GM12878 (cell line): ENCODE data around the gene LSM14A. TPM values are rescaled to one million over a fixed set of nuclear protein-coding genes. Genes with fewer than 3 reads are reported as not detected.

ENCODE experiments used
- ATAC-seq: fragments of 200-7000 bp; cut with Tn5 transposase; 3 replicates; pipeline ENCODE4 v1.9.1; 2020; ENCODE audit warnings: mild to moderate bottlenecking, moderate library complexity
- BruUV-seq: library from RNA; stranded (reverse); fragments of 400-500 nt; replicated peaks from 2 replicates; lab custom pipeline; 2021; lab: Mats Ljungman, UMichigan
- CTCF ChIA-PET: fragments of 300-600 bp; sonication (Branson Sonifier 250); formaldehyde crosslinking; extraction: SDS; loops from one replicate; lab custom pipeline; 2021; ENCODE audit warnings: inconsistent platforms; lab: Yijun Ruan, JAX
- POLR2A ChIA-PET: fragments of 350-600 bp; formaldehyde crosslinking; extraction: SDS; loops from one replicate; lab custom pipeline; 2021; ENCODE audit warnings: inconsistent platforms; lab: Charles Lee
- RAD21 ChIA-PET: fragments of 300-600 bp; sonication (Branson Sonifier 250); formaldehyde crosslinking; loops from one replicate; lab custom pipeline; 2023; ENCODE audit warnings: antibody characterized with exemption; ENCODE audit not compliant: unreplicated experiment; lab: Charles Lee
- SMC1A ChIA-PET: fragments of 300-600 bp; sonication (Branson Sonifier 250); formaldehyde crosslinking; loops from one replicate; lab custom pipeline; 2023; ENCODE audit not compliant: unreplicated experiment, uncharacterized antibody; lab: Charles Lee
- DNase-seq: peaks from one replicate; pipeline ENCODE4 v3.0.0-alpha.2; 2011; ENCODE audit warnings: low read depth, low spot score
- FAIRE-seq: peaks from 3 replicates; lab custom pipeline; 2011; peaks lifted over from hg19 to GRCh38; lab: Jason Lieb, UNC
- H2AFZ ChIP-seq: 2 replicates; pipeline ENCODE4 v1.6.0; 2011; ENCODE audit warnings: low read depth, low read length, control low read depth; ENCODE audit not compliant: control insufficient read depth
- H3K27ac ChIP-seq: 2 replicates; pipeline ENCODE4 v1.5.1; 2011; ENCODE audit warnings: control low read depth; ENCODE audit not compliant: control insufficient read depth, insufficient read depth
- H3K27me3 ChIP-seq, 2 experiments: replicated peaks in 1 of 2; 2 replicates each; pipeline versions ENCODE4 v1.6.0 to v1.6.1; 2011; ENCODE audit warnings: low read length in 1 of 2; ENCODE audit not compliant: control insufficient read depth in 2 of 2, insufficient read depth in 2 of 2
- H3K36me3 ChIP-seq, 2 experiments: 2 replicates each; pipeline ENCODE4 v1.5.1; 2011; ENCODE audit warnings: low read length in 1 of 2; ENCODE audit not compliant: control insufficient read depth in 2 of 2, insufficient read depth in 2 of 2
- H3K4me1 ChIP-seq: 2 replicates; pipeline ENCODE4 v1.6.1; 2011; ENCODE audit warnings: mild to moderate bottlenecking, low read length, moderate library complexity, mixed read lengths; ENCODE audit not compliant: control insufficient read depth, insufficient read depth
- H3K4me2 ChIP-seq: 2 replicates; pipeline ENCODE4 v1.6.0; 2011; ENCODE audit warnings: control low read depth; ENCODE audit not compliant: control insufficient read depth, insufficient read depth
- H3K4me3 ChIP-seq: fragments of 200-600 bp; sonication (generic); 2 replicates; pipeline ENCODE4 v1.5.1; 2016
- H3K79me2 ChIP-seq: 2 replicates; pipeline ENCODE4 v1.6.0; 2011; ENCODE audit warnings: low read length; ENCODE audit not compliant: control insufficient read depth, insufficient read depth
- H3K9ac ChIP-seq: 2 replicates; pipeline ENCODE4 v1.8.0; 2011; ENCODE audit warnings: low read length, control low read depth, mixed read lengths; ENCODE audit not compliant: control insufficient read depth, insufficient read depth
- H3K9me3 ChIP-seq: replicated peaks from 3 replicates; pipeline ENCODE4 v1.5.1; 2011; ENCODE audit warnings: mild to moderate bottlenecking, low read length; ENCODE audit not compliant: control insufficient read depth, insufficient read depth
- H4K20me1 ChIP-seq: 2 replicates; pipeline ENCODE4 v1.6.0; 2011; ENCODE audit not compliant: control insufficient read depth, insufficient read depth
- BHLHE40 ChIP-seq, 2 experiments: fragments of 450-650 bp in 1 of 2; IDR thresholded peaks; 2 replicates each; pipeline ENCODE4 v1.6.1; 2011 to 2017; ENCODE audit warnings: low read depth in 2 of 2, borderline replicate concordance in 1 of 2, improper control_type of control experiment in 1 of 2, low read length in 1 of 2, mild to moderate bottlenecking in 1 of 2
- CREB1 ChIP-seq: IDR thresholded peaks from 2 replicates; pipeline ENCODE4 v1.6.1; 2012; ENCODE audit warnings: low read depth, mild to moderate bottlenecking, inconsistent platforms
- DPF2 ChIP-seq: fragments of 450-650 bp; IDR thresholded peaks from 2 replicates; pipeline ENCODE4 v1.6.1; 2017; ENCODE audit warnings: mild to moderate bottlenecking
- EP300 ChIP-seq, 2 experiments: fragments of 150-350 bp in 1 of 2; IDR thresholded peaks; 2 replicates each; pipeline ENCODE4 v1.6.1; 2011 to 2012; ENCODE audit warnings: low read depth in 2 of 2, low read length in 2 of 2, borderline replicate concordance in 1 of 2, improper control_type of control experiment in 1 of 2, inconsistent platforms in 1 of 2; ENCODE audit not compliant: control insufficient read depth in 1 of 2
- HCFC1 ChIP-seq: fragments of 150-350 bp; IDR thresholded peaks from 2 replicates; pipeline ENCODE4 v1.6.1; 2014; ENCODE audit warnings: low read length
- KLF5 ChIP-seq: fragments of 450-650 bp; IDR thresholded peaks from 2 replicates; pipeline ENCODE4 v1.6.1; 2014; ENCODE audit warnings: mild to moderate bottlenecking; ENCODE audit not compliant: partially characterized antibody
- MAX ChIP-seq: IDR thresholded peaks from 2 replicates; pipeline ENCODE4 v1.6.1; 2012; ENCODE audit warnings: low read depth, low read length, improper control_type of control experiment
- NBN ChIP-seq: fragments of 450-650 bp; IDR thresholded peaks from 2 replicates; pipeline ENCODE4 v1.6.1; 2016
- NR2C1 ChIP-seq: fragments of 450-650 bp; IDR thresholded peaks from 2 replicates; pipeline ENCODE4 v1.6.1; 2017; ENCODE audit warnings: antibody characterized with exemption, mild to moderate bottlenecking, moderate library complexity
- PML ChIP-seq: IDR thresholded peaks from 2 replicates; pipeline ENCODE4 v1.6.1; 2012; ENCODE audit warnings: low read length, inconsistent platforms
- POLR2AphosphoS2 ChIP-seq: IDR thresholded peaks from 2 replicates; pipeline ENCODE4 v1.6.1; 2011; ENCODE audit warnings: low read depth, mild to moderate bottlenecking, low read length, improper control_type of control experiment, moderate library complexity
- RUNX3 ChIP-seq: IDR thresholded peaks from 2 replicates; pipeline ENCODE4 v1.6.1; 2012; ENCODE audit warnings: low read length, inconsistent platforms
- SMAD5 ChIP-seq: IDR thresholded peaks from 2 replicates; pipeline ENCODE4 v1.6.1; 2016; ENCODE audit warnings: antibody characterized with exemption, low read depth
- TAF1 ChIP-seq: IDR thresholded peaks from 2 replicates; pipeline ENCODE4 v1.6.1; 2011; ENCODE audit warnings: mild to moderate bottlenecking, low read depth, low read length, borderline replicate concordance
- TARDBP ChIP-seq: IDR thresholded peaks from 2 replicates; pipeline ENCODE4 v1.6.1; 2016; ENCODE audit warnings: borderline replicate concordance
- YY1 ChIP-seq: IDR thresholded peaks from 2 replicates; pipeline ENCODE4 v1.6.1; 2011; ENCODE audit warnings: low read depth, mild to moderate bottlenecking, low read length
- ZNF24 ChIP-seq: fragments of 450-650 bp; IDR thresholded peaks from 2 replicates; pipeline ENCODE4 v1.6.1; 2017; ENCODE audit warnings: antibody characterized with exemption, mild to moderate bottlenecking
- ZNF622 ChIP-seq: fragments of 450-650 bp; IDR thresholded peaks from 2 replicates; pipeline ENCODE4 v1.6.1; 2017; ENCODE audit warnings: mild to moderate bottlenecking, inconsistent platforms
- WGBS: methylation state at CpG from one replicate; pipeline ENCODE4 v1.1.6; 2016; ENCODE audit warnings: low lambda C conversion rate; ENCODE audit not compliant: insufficient replicate concordance, insufficient coverage; ENCODE audit errors: missing lambda C conversion rate; 5-methylcytosine and 5-hydroxymethylcytosine counted together
- in situ Hi-C: fragments of 300-500 bp; cut with MboI; formaldehyde crosslinking; loops from 9 replicates; pipeline ENCODE4 v1.14.3; 2018; ENCODE audit warnings: mixed read lengths
- intact Hi-C: fragments of 100-400 bp; cut with micrococcal nuclease; formaldehyde crosslinking; loops from one replicate; pipeline ENCODE4 v1.14.2; 2022; ENCODE audit not compliant: unreplicated experiment
- polyA plus RNA-seq, 11 experiments: library from polyadenylated mRNA; depleted of rRNA in 4 of 11; unstranded in 6 of 11; stranded (reverse) in 5 of 11; fragments of >200 nt; fragmentation: Nextera tagmentation in 4 of 11; fragmentation: Illumina TruSeq in 1 of 11; extraction: Ambion mirVana in 4 of 11; extraction: Trizol in 1 of 11; gene quantifications; 1 replicate in 1 of 11; 2 replicates in 10 of 11; pipeline versions ENCODE4 v1.2.1 to v1.2.3, GENCODE V29; 2011 to 2016; ENCODE audit warnings: inconsistent platforms in 2 of 11, missing spikeins in 2 of 11, low read depth in 1 of 11
- total RNA-seq, 4 experiments: library from RNA; depleted of rRNA in 3 of 4; stranded (reverse); fragments of >200 nt in 3 of 4; fragmentation: Illumina TruSeq in 1 of 4; extraction: Trizol in 1 of 4; gene quantifications; 2 replicates each; pipeline versions ENCODE4 v1.2.1 to v1.2.3, GENCODE V29; 2013 to 2021
- TF ChIP-seq, protein P1 (sequence below): fragments of 450-650 bp; IDR thresholded peaks from 2 replicates; pipeline ENCODE4 v1.6.1; 2017; ENCODE audit warnings: mild to moderate bottlenecking, moderate library complexity

The LSM14A gene
- total and polyA plus RNA-seq, 10 of the 15 experiments (the other 5 are each of a cell fraction or from before 2014, with no cell fraction given) = 21.9 to 193 (median 89.4) TPM

- FAIRE-seq (peak; percentile 35), ATAC-seq (peak; percentile 99), DNase-seq (peak; percentile 56)
- H3K9me3 ChIP-seq = no peaks in the 10 kb centered on the region
- H3K4me3 ChIP-seq = peak overlapping the region; percentile 64
- no peaks in the 10 kb centered on the region for H4K20me1 ChIP-seq
- WGBS = 1% methylated on average over 63 of the region's 63 CpGs
- ChIA-PET CTCF (interaction anchor here (1.3 to 1.5 kb wide), 2 partner anchors 10 to 93 kb away, joined by 4 to 5 read pairs; no protein-coding TSS in a partner anchor), POLR2A (interaction anchor here (0.5 to 0.6 kb wide), 3 partner anchors 51 to 197 kb away, joined by 3 to 4 read pairs (median 3); no protein-coding TSS in a partner anchor), RAD21 (interaction anchor here (1.5 kb wide), 1 partner anchor 9 kb away, joined by 3 read pairs; no protein-coding TSS in a partner anchor), SMC1A (interaction anchor here (1.3 kb wide), 1 partner anchor 44 kb away, joined by 3 read pairs; no protein-coding TSS in a partner anchor)
- in situ Hi-C loops = no loop called here
- peak overlapping the region; percentile 90 for H3K4me2 ChIP-seq
- peak overlapping the region; percentile 52 for H3K27ac ChIP-seq
- H3K4me1 ChIP-seq = no peaks in the 10 kb centered on the region
- H3K36me3 ChIP-seq = no peaks in the 10 kb centered on the region
- BruUV-seq = TSS peak; percentile 99
- no peaks in the 10 kb centered on the region for H3K27me3 ChIP-seq
- intact Hi-C loops = no loop called here
- no peaks in the 10 kb centered on the region for H3K79me2 ChIP-seq
- H2AFZ ChIP-seq = peak overlapping the region; percentile 88
- peak overlapping the region; percentile 85 for H3K9ac ChIP-seq
- 0 out of 2 replicates have a peak, but pooled peaks have one; percentile 65 for TF ChIP-seq PML
- peak; percentile 37 for TF ChIP-seq RUNX3
- peak; percentile 81; the same call in 1 of the 2 replicates for TF ChIP-seq SMAD5
- TF ChIP-seq BHLHE40 (IDR thresholded peaks at IDR 0.05; ENCODE audit: borderline replicate concordance in 1 of 2, low read depth in 2 of 2, low read length in 1 of 2) = peak; percentile 29 to 81; a peak in 3 of 4 replicates
- no peak for TF ChIP-seq HCFC1
- peak; percentile 45; the same call in 1 of the 2 replicates for TF ChIP-seq YY1
- no peak for TF ChIP-seq ZNF622
- TF ChIP-seq, protein P1, sequence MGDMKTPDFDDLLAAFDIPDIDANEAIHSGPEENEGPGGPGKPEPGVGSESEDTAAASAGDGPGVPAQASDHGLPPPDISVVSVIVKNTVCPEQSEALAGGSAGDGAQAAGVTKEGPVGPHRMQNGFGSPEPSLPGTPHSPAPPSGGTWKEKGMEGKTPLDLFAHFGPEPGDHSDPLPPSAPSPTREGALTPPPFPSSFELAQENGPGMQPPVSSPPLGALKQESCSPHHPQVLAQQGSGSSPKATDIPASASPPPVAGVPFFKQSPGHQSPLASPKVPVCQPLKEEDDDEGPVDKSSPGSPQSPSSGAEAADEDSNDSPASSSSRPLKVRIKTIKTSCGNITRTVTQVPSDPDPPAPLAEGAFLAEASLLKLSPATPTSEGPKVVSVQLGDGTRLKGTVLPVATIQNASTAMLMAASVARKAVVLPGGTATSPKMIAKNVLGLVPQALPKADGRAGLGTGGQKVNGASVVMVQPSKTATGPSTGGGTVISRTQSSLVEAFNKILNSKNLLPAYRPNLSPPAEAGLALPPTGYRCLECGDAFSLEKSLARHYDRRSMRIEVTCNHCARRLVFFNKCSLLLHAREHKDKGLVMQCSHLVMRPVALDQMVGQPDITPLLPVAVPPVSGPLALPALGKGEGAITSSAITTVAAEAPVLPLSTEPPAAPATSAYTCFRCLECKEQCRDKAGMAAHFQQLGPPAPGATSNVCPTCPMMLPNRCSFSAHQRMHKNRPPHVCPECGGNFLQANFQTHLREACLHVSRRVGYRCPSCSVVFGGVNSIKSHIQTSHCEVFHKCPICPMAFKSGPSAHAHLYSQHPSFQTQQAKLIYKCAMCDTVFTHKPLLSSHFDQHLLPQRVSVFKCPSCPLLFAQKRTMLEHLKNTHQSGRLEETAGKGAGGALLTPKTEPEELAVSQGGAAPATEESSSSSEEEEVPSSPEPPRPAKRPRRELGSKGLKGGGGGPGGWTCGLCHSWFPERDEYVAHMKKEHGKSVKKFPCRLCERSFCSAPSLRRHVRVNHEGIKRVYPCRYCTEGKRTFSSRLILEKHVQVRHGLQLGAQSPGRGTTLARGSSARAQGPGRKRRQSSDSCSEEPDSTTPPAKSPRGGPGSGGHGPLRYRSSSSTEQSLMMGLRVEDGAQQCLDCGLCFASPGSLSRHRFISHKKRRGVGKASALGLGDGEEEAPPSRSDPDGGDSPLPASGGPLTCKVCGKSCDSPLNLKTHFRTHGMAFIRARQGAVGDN = peak; percentile 59; the same call in 1 of the 2 replicates
- TF ChIP-seq MAX = peak; percentile 41; the same call in 1 of the 2 replicates
- TF ChIP-seq KLF5 = peak; percentile 66
- peak; percentile 78 for TF ChIP-seq POLR2AphosphoS2
- TF ChIP-seq EP300 (IDR thresholded peaks at IDR 0.05; ENCODE audit: borderline replicate concordance in 1 of 2, control insufficient read depth in 1 of 2, low read depth in 2 of 2, low read length in 2 of 2) = no peak
- peak; percentile 78; the same call in 1 of the 2 replicates for TF ChIP-seq TAF1
- TF ChIP-seq DPF2 = 0 out of 2 replicates have a peak, but pooled peaks have one; percentile 36
- no peak for TF ChIP-seq TARDBP
- no peak for TF ChIP-seq ZNF24
- TF ChIP-seq NBN = 0 out of 2 replicates have a peak, but pooled peaks have one; percentile 55
- TF ChIP-seq NR2C1 = peak; percentile 72
- TF ChIP-seq CREB1 = 0 out of 2 replicates have a peak, but pooled peaks have one; percentile 47
Measured at GRCh38 chr19:34134190-34135053, 37.9 kb upstream of the LSM14A start.
